Uterus (tissue), 4 donors: ENCODE measurements around the gene OR5K3. TPM values are rescaled to one million over a fixed set of nuclear protein-coding genes. Genes with fewer than 3 reads are reported as not detected.
"Not testable (repeated sequence)": the region's sequence is repeated elsewhere in the genome, so short reads cannot be mapped to it uniquely, and the experiment has no call there.

Experiments
- DNase-seq, 2 donors: peaks; one replicate each; pipeline ENCODE4 v3.0.0-alpha.2; 2019 to 2020
- H3K27ac ChIP-seq, 2 donors: fragments of 200-600 bp; sonication (generic); 1 replicate in 1 of 2; 2 replicates in 1 of 2; pipeline ENCODE4 v1.5.1; 2016 to 2018
- H3K27me3 ChIP-seq, 2 donors: fragments of 200-600 bp; sonication (generic); one replicate each; pipeline ENCODE4 v1.5.1; 2018 to 2019; ENCODE audit warnings: control low read depth in 1 of 2
- H3K36me3 ChIP-seq, 2 donors: fragments of 200-600 bp; sonication (generic); one replicate each; pipeline ENCODE4 v1.5.1; 2019; ENCODE audit warnings: control low read depth in 1 of 2
- H3K4me1 ChIP-seq, 2 donors: fragments of 200-600 bp; sonication (generic); one replicate each; pipeline ENCODE4 v1.5.1; 2018 to 2019; ENCODE audit warnings: control low read depth in 1 of 2
- H3K4me3 ChIP-seq, 2 donors: fragments of 200-600 bp; sonication (generic); 1 replicate in 1 of 2; 2 replicates in 1 of 2; pipeline ENCODE4 v1.5.1; 2018 to 2019; ENCODE audit warnings: mild to moderate bottlenecking in 1 of 2
- H3K9me3 ChIP-seq, 2 donors: fragments of 200-600 bp; sonication (generic); one replicate each; pipeline ENCODE4 v1.5.1; 2019; ENCODE audit warnings: control low read depth in 1 of 2
- CTCF ChIP-seq, 4 experiments: fragments of 200-600 bp in 2 of 4; fragments of 450-650 bp in 2 of 4; sonication (generic) in 2 of 4; IDR thresholded peaks; one replicate each; pipeline ENCODE4 v1.5.1; 2016 to 2019; ENCODE audit warnings: antibody characterized with exemption in 4 of 4, mild to moderate bottlenecking in 2 of 4, moderate library complexity in 1 of 4
- POLR2A ChIP-seq, 2 donors: fragments of 450-650 bp; IDR thresholded peaks; one replicate each; pipeline ENCODE4 v1.6.1; 2016; ENCODE audit warnings: antibody characterized with exemption in 2 of 2, mild to moderate bottlenecking in 1 of 2, moderate library complexity in 1 of 2
- intact Hi-C: fragments of 100-400 bp; cut with DNase I; formaldehyde crosslinking; loops from one replicate; pipeline ENCODE4 v1.15.1; 2023; ENCODE audit warnings: low total_unique reads
- total RNA-seq, 4 donors: library from RNA; depleted of rRNA in 3 of 4; stranded (reverse); fragments of >200 nt in 3 of 4; gene quantifications; one replicate each; pipeline versions ENCODE4 v1.1.0 to v1.2.4, GENCODE V29; 2014 to 2023
- donor health status: DM: yes; HTN: yes; CAD: no.

The OR5K3 gene
- total RNA-seq, 4 donors from 2014 or later: not detected

- no peak for TF ChIP-seq POLR2A (IDR thresholded peaks at IDR 0.05)
- TF ChIP-seq CTCF (IDR thresholded peaks at IDR 0.05): no peak
- intact Hi-C loops: no loop called here
- Histone ChIP-seq H3K4me3 (no peak overlapping the region), H3K27ac (no peak overlapping the region), H3K4me1 (no peaks in the 10 kb centered on the region), H3K27me3 (no peaks in the 10 kb centered on the region), H3K9me3 (no peaks in the 10 kb centered on the region), H3K36me3 (no peaks in the 10 kb centered on the region)
- no peak for DNase-seq
These were observed 4.6 kb downstream of the OR5K3 start for GRCh38 chr3:98395101-98395500.

GRCh38 chr3:98396482-98396881 lies 6.0 kb downstream of the OR5K3 start:
- H3K4me3 ChIP-seq, H3K9me3 ChIP-seq, H3K4me1 ChIP-seq, H3K27ac ChIP-seq, H3K36me3 ChIP-seq, H3K27me3 ChIP-seq, DNase-seq, intact Hi-C loops: not testable (repeated sequence)

- Histone ChIP-seq H3K4me1 (no peaks in the 10 kb centered on the region), H3K27me3 (no peaks in the 10 kb centered on the region), H3K36me3 (no peaks in the 10 kb centered on the region), H3K9me3 (no peaks in the 10 kb centered on the region), H3K27ac (no peak overlapping the region), H3K4me3 (no peak overlapping the region)
- TF ChIP-seq CTCF (IDR thresholded peaks at IDR 0.05) (no peak), POLR2A (IDR thresholded peaks at IDR 0.05) (no peak)
- DNase-seq: no peak
- intact Hi-C loops: no loop called here
These were observed 8.0 kb downstream of the OR5K3 start for GRCh38 chr3:98398513-98398912.

- TF ChIP-seq CTCF (IDR thresholded peaks at IDR 0.05) (no peak), POLR2A (IDR thresholded peaks at IDR 0.05) (no peak)
- no peaks in the 10 kb centered on the region for H3K4me1 ChIP-seq
- no peaks in the 10 kb centered on the region for H3K27me3 ChIP-seq
- no peak overlapping the region for H3K27ac ChIP-seq
- intact Hi-C loops: no loop called here
- H3K36me3 ChIP-seq: no peaks in the 10 kb centered on the region
- H3K4me3 ChIP-seq: no peak overlapping the region
- no peaks in the 10 kb centered on the region for H3K9me3 ChIP-seq
- no peak for DNase-seq
These were observed 12.0 kb downstream of the OR5K3 start for GRCh38 chr3:98402507-98402906.

- no peak overlapping the region for H3K4me3 ChIP-seq
- no peaks in the 10 kb centered on the region for H3K36me3 ChIP-seq
- no peaks in the 10 kb centered on the region for H3K9me3 ChIP-seq
- intact Hi-C loops: no loop called here
- H3K4me1 ChIP-seq: no peaks in the 10 kb centered on the region
- TF ChIP-seq CTCF (IDR thresholded peaks at IDR 0.05) (no peak), POLR2A (IDR thresholded peaks at IDR 0.05) (no peak)
- no peaks in the 10 kb centered on the region for H3K27me3 ChIP-seq
- DNase-seq: no peak
- H3K27ac ChIP-seq: no peak overlapping the region
These were observed 13.5 kb downstream of the OR5K3 start for GRCh38 chr3:98404010-98404409.

GRCh38 chr3:98406034-98406433 lies 15.6 kb downstream of the OR5K3 start:
- Histone ChIP-seq H3K4me3 (no peak overlapping the region), H3K27ac (no peak overlapping the region), H3K9me3 (no peaks in the 10 kb centered on the region), H3K36me3 (no peaks in the 10 kb centered on the region), H3K4me1 (no peaks in the 10 kb centered on the region), H3K27me3 (no peaks in the 10 kb centered on the region)
- intact Hi-C loops: no loop called here
- DNase-seq: no peak
- TF ChIP-seq CTCF (IDR thresholded peaks at IDR 0.05) (no peak), POLR2A (IDR thresholded peaks at IDR 0.05) (no peak)
